ENCODE data around the gene GHR.

Gene GHR

GRCh38 chr5:42462083-42462482 lies 38.8 kb downstream of the GHR start:
- DNase-seq (ENCODE audit: low read depth), result no peak

- no peak for DNase-seq (ENCODE audit: low read depth)
These were observed 44.3 kb downstream of the GHR start for GRCh38 chr5:42467572-42467971.

DNA sequence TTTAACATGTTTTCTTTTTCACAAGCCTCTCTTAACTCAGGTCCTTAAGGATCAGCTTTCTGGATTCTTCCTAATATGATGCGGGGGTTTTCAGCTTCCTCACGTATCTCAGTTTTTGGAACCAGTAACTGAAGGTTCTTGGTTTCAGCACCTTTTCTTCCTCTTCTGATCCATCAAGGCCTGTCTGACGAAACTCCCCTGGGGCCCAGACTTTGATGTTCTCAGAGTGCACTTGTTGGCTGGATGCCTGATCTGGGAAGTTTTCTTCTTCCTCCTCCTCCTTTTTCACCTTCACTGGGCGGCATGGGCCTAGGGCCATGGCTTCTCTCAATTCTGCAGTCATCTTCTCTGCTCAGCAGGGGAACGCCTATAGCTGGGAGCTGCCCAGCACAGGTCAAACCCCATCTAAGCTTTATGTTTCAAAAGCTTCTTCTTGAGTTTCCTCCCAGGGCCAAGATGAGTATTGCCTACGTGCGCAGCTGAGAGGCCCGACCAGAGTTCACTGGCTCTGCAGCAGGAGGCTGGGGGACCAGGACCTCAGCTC lies 44.8 kb downstream of the GHR start:
- DNase-seq (ENCODE audit: low read depth), result no peak

GRCh38 chr5:42483472-42484154 lies 60.4 kb downstream of the GHR start:
- no peak for DNase-seq (ENCODE audit: low read depth)

DNA sequence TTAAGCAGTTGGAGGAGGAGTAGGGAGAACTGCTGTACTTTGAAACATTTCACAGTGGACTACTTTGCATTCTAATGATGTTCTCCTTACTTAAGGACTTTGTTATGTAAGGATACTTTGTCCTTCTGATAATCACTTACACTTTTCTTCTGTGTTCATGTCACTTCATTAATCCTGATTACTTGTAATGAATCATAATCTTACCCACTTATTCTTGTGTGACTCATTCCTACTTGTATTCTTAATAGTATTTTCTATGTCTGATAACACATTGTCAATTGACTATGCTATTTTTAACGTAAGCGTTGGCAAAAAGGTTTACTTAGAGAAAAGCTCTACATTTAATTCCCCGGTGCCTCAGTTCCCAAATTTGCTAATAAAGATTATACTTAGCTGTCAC lies 63.8 kb downstream of the GHR start:
- no peak for DNase-seq (ENCODE audit: low read depth)

- DNase-seq (ENCODE audit: low read depth), result no peak
These were observed 64.6 kb downstream of the GHR start for GRCh38 chr5:42487821-42488220.

- no peak for DNase-seq (ENCODE audit: low read depth)
These were observed 67.6 kb downstream of the GHR start for GRCh38 chr5:42490831-42491230.

GRCh38 chr5:42491699-42492098 lies 68.5 kb downstream of the GHR start:
- no peak for DNase-seq (ENCODE audit: low read depth)

DNA sequence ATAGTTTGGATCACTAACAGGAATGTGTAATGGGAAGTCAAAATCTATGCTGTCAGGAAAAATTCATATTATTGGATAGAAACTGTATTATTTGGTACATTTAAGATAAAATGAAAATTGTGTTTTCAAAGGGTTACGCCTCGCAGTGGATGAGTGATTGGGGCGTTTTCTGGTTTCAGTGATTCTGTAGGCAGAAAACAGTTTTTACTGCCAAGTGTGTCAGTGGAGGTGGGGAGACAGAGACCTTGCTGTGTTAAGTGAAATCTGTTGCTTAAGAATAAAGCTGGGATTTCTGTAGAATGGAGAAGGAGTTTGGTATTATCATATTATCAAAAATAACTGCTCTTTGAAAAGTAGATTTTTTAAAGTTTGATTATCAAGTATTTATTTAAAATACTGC lies 69.7 kb downstream of the GHR start:
- DNase-seq (ENCODE audit: low read depth), result no peak

- no peak for DNase-seq (ENCODE audit: low read depth)
These were observed 71.2 kb downstream of the GHR start for GRCh38 chr5:42494414-42494813.

- no peak for DNase-seq (ENCODE audit: low read depth)
These were observed 72.7 kb downstream of the GHR start for GRCh38 chr5:42495914-42496313.

DNA sequence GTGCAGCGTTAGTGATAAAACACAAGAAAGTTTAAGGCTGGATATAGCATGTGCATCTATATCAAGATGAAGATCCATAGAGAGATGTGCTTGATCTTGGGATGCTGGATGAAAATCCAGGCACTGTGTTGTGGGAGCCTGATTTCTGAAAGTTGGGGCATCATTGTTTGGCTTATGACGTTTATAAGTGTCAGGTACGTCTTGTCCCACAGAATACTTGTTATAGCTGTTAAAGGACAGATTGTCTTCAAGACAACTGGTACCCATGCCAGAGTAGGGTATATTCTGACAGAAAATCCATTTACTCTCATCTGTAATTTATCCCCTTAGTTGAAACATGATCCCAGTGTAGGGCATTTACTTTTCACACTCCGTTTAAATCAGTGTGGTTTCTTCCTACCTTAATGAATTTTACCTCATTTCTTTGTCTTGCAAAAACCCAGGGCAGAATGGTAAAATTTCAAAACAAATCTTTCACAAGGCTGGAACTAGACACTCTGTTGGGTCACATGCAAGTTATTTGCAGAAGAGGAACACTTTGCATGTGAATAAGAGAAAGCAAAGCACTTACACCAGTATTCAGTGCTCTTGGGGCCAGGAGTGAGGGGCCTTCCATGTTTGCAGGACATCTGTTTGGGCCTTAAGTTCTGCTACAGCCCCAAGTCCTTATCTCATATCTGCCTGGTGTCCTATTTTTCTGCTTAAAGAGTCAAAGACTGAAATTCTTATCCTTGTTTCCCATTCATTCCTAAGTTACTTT lies 73.3 kb downstream of the GHR start:
- DNase-seq (ENCODE audit: low read depth), result no peak

DNA sequence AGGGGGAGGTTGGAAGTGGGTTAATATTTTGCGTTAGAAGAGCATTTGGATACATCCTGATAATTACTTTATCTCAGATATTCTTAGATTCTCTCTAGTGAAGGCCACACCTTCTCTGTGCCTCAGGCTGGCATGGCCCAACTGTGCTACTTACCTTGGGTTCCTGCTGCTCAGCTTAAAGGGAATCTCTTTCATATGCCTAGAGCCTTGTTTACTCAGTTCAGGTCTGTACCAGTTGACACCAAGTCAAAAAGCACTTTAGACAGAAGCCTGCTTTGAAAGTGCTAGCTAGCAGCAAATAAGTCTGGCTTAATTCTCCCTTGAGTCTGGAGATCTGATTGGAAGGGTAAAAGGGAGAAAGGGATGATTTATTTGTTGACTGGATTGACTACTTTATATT lies 74.8 kb downstream of the GHR start:
- no peak for DNase-seq (ENCODE audit: low read depth)

- no peak for DNase-seq (ENCODE audit: low read depth)
These were observed 75.8 kb downstream of the GHR start for GRCh38 chr5:42499016-42499415.

DNA sequence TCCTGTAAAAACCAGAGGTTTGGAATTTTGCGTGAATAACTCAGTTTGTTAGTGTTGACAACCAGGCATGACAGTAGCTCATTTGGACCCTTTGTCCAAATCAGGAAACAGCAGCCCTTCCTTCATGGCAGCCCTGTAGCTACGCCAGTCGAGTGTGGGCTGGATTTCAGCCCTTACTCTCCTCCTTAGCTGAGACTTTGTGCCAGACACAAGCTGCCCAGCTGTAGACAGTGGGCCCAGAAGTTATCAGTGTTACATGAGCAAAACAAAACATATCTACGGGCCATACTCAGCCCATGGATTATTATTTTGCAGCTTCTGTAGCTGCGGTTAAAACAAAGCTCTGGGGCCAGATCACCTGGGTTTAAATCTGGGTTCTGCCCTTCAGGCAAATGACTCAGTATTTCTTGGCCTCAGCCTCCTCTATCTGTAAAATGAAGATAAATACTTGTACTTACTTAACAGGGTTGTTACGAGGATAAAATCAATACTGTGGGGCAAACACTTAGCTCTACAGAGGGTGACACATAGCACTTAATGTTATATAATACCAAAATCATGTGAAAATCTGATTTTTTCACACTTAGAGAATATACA lies 76.9 kb downstream of the GHR start:
- DNase-seq (ENCODE audit: low read depth), result no peak

DNA sequence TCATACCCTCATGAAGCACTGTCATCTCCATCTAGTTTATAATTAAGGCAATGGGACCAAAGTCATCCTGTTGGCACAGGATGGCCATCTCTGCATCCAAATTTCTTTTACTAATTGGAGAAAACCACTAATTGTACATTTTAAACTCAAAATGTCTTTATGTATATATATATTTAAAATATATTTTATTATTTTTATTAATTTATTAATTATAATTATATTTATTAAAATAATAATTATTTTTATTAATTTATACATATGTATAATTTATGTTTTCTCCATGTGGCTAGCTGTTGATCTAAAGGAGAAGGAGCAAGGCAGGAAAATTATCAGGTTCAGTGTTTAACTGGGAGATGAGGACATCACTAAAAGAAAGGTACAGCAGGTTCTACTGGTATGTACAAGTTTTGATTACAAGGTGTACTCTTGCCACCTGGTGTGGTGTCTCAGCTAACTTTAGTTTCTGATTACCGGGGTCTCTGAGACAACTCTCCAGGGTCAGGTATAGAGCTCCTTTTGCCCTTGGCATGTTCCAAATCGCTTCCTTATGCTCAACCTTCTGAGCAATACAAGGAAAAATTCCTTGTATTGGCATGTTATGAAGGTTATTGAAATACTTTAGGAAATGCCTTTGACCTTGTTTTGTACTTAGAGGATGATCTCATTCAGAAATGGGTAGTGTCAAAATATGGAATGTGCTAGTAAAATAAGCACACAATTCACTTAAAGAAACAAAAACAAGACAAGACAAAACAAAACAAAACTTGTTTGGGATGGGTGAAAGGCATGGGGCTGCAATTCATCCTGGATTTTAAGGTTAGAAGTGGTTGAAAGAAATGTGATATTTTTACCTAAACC lies 79.6 kb downstream of the GHR start:
- DNase-seq (ENCODE audit: low read depth), result no peak

DNA sequence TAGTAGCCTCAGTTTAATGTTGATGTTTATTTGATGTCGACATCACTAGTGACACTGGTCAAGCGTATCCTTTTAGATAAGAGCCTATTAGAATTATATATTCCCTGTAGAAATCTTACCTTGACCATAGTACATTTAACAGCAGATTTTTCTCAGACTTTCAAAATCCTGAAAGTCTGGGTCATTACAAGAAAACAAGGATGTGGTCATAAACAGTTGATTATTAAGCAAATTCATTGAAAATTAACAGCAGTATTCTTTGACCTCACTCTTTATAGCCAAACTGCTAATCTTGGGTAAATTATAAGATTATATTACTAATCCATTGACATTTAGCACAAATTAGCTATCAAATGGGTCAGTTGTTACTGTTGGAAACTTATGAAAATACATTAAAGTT lies 83.4 kb downstream of the GHR start:
- no peak for DNase-seq (ENCODE audit: low read depth)

- DNase-seq (ENCODE audit: low read depth), result no peak
These were observed 84.3 kb downstream of the GHR start for GRCh38 chr5:42507451-42508097.

- no peak for DNase-seq (ENCODE audit: low read depth)
These were observed 90.0 kb downstream of the GHR start for GRCh38 chr5:42513246-42513645.

DNA sequence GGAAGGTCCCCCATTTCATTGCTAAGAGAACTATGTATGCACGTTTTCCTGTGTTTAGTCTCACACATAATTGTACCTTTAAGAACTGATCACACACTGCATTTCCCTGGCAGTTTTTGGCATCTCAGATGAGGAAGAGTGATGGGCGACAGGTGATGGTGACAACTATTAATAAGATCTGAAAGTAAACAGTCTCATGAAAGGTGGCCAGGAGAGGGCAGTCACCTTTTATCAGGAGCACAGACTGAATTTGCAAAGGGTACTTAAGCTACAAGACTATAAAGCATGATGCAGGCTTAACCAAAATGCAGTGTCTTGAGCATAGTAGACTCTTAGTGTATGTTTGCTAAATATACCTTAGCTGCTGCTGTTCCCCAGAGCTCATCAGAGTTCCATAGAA lies 91.5 kb downstream of the GHR start:
- DNase-seq (ENCODE audit: low read depth), result no peak

GRCh38 chr5:42515504-42515903 lies 92.3 kb downstream of the GHR start:
- no peak for DNase-seq (ENCODE audit: low read depth)
